Right lobe of liver (tissue), 6 donors: ENCODE results near the gene NCS1. TPM values are rescaled to one million over a fixed set of nuclear protein-coding genes. Genes with fewer than 3 reads are reported as not detected.

ENCODE experiments used
- ATAC-seq, 4 donors: fragments of 200-7000 bp; cut with Tn5 transposase; one replicate each; pipeline ENCODE4 v1.9.1; 2020; ENCODE audit warnings: mild to moderate bottlenecking in 4 of 4, moderate library complexity in 4 of 4
- DNase-seq, 3 donors: peaks; one replicate each; pipeline ENCODE4 v3.0.0-alpha.2; 2020
- H3K27ac ChIP-seq, 3 donors: fragments of 200-600 bp; one replicate each; pipeline ENCODE4 v1.8.0; 2022
- H3K27me3 ChIP-seq, 2 donors: fragments of 200-600 bp; one replicate each; pipeline ENCODE4 v1.8.0; 2022
- H3K36me3 ChIP-seq, 4 donors: fragments of 200-600 bp; sonication (generic) in 1 of 4; one replicate each; pipeline versions ENCODE4 v1.5.1 to v1.8.0; 2017 to 2022; ENCODE audit warnings: control low read depth in 1 of 4
- H3K4me1 ChIP-seq, 4 donors: fragments of 200-600 bp; sonication (generic) in 1 of 4; one replicate each; pipeline versions ENCODE4 v1.5.1 to v1.8.0; 2017 to 2022; ENCODE audit warnings: control low read depth in 1 of 4
- H3K4me3 ChIP-seq, 3 donors: fragments of 200-600 bp; one replicate each; pipeline ENCODE4 v1.8.0; 2022
- H3K9me3 ChIP-seq, 4 donors: fragments of 200-600 bp; sonication (generic) in 1 of 4; one replicate each; pipeline versions ENCODE4 v1.5.1 to v1.8.0; 2017 to 2022; ENCODE audit warnings: control low read depth in 1 of 4
- CTCF ChIP-seq, 4 donors: fragments of 200-600 bp in 3 of 4; fragments of 450-650 bp in 1 of 4; IDR thresholded peaks; one replicate each; pipeline versions ENCODE4 v1.5.1 to v1.8.0; 2016 to 2022; ENCODE audit warnings: antibody characterized with exemption in 4 of 4, mild to moderate bottlenecking in 2 of 4
- POLR2A ChIP-seq: fragments of 450-650 bp; IDR thresholded peaks from one replicate; pipeline ENCODE4 v1.6.1; 2017; ENCODE audit warnings: antibody characterized with exemption, mild to moderate bottlenecking
- WGBS: methylation state at CpG from one replicate; pipeline ENCODE4 v1.1.6; 2018; ENCODE audit warnings: low coverage, low lambda C conversion rate; ENCODE audit not compliant: insufficient coverage; ENCODE audit errors: missing lambda C conversion rate; 5-methylcytosine and 5-hydroxymethylcytosine counted together
- intact Hi-C, 2 donors: fragments of 100-400 bp; cut with DNase I; formaldehyde crosslinking; loops; one replicate each; pipeline versions ENCODE4 v1.11.2 to v1.14.1; 2022
- total RNA-seq, 6 experiments: library from RNA; depleted of rRNA in 2 of 6; stranded (reverse); fragments of >200 nt in 2 of 6; fragmentation: NEBNext Ultra II Directional in 3 of 6; extraction: Animal tissue kit (Norgen Biotek cat#: 25700) in 3 of 6; gene quantifications; one replicate each; pipeline versions ENCODE4 v1.1.0 to v1.2.4, GENCODE V29; 2016 to 2023
- donor health status: DM: no; HTN: yes; CAD: no.
- donor health status: DM: no; HTN: no; CAD: no.
- donor health status: DM: no; HTN: no; CAD: no.
- donor health status: DM: no; HTN: yes; CAD: no.
- donor health status: DM: no; HTN: yes; CAD: no.

The NCS1 gene
- total RNA-seq, 6 experiments from 2014 or later: 1.6 to 3.3 (median 2.8) TPM

- no peak for DNase-seq
- WGBS: 100% methylated on average over 1 of the region's 26 CpGs
- H3K27me3 ChIP-seq: no peaks in the 10 kb centered on the region
- no peak overlapping the region for H3K4me3 ChIP-seq
- intact Hi-C loops: no loop called here
- no peak for TF ChIP-seq POLR2A
- TF ChIP-seq CTCF (IDR thresholded peaks at IDR 0.05): no peak
- no peaks in the 10 kb centered on the region for H3K4me1 ChIP-seq
- no peaks in the 10 kb centered on the region for H3K9me3 ChIP-seq
- H3K27ac ChIP-seq: no peak overlapping the region
- ATAC-seq: no peak
- H3K36me3 ChIP-seq: no peaks in the 10 kb centered on the region
Observed at GRCh38 chr9:130191068-130191748, 19.0 kb downstream of the NCS1 start.

- ATAC-seq: no peak
- no peaks in the 10 kb centered on the region for H3K27me3 ChIP-seq
- no peaks in the 10 kb centered on the region for H3K4me1 ChIP-seq
- intact Hi-C loops: no loop called here
- H3K4me3 ChIP-seq: no peak overlapping the region
- DNase-seq: no peak
- no peaks in the 10 kb centered on the region for H3K36me3 ChIP-seq
- H3K27ac ChIP-seq: no peak overlapping the region
- no peaks in the 10 kb centered on the region for H3K9me3 ChIP-seq
- 80% methylated on average over 1 of the region's 14 CpGs for WGBS
- TF ChIP-seq POLR2A (no peak), CTCF (IDR thresholded peaks at IDR 0.05) (no peak)
Observed at GRCh38 chr9:130191749-130192120, 19.5 kb downstream of the NCS1 start.

GRCh38 chr9:130192382-130192999, 20.3 kb downstream of the NCS1 start:
- WGBS: 70% methylated on average over 2 of the region's 16 CpGs
- H3K27ac ChIP-seq: no peak overlapping the region
- H3K4me3 ChIP-seq: no peak overlapping the region
- no peaks in the 10 kb centered on the region for H3K36me3 ChIP-seq
- intact Hi-C loops: no loop called here
- H3K27me3 ChIP-seq: no peaks in the 10 kb centered on the region
- no peak for ATAC-seq
- TF ChIP-seq POLR2A (no peak), CTCF (IDR thresholded peaks at IDR 0.05) (no peak)
- DNase-seq: no peak
- H3K4me1 ChIP-seq: no peaks in the 10 kb centered on the region
- H3K9me3 ChIP-seq: no peaks in the 10 kb centered on the region

- Histone ChIP-seq H3K9me3 (no peaks in the 10 kb centered on the region), H3K36me3 (no peaks in the 10 kb centered on the region), H3K4me1 (no peaks in the 10 kb centered on the region), H3K4me3 (no peak overlapping the region), H3K27me3 (no peaks in the 10 kb centered on the region), H3K27ac (no peak overlapping the region)
- no peak for ATAC-seq
- intact Hi-C loops: no loop called here
- 75% methylated on average over 7 of the region's 9 CpGs for WGBS
- DNase-seq: no peak
- no peak for TF ChIP-seq POLR2A
- TF ChIP-seq CTCF (IDR thresholded peaks at IDR 0.05): no peak
Observed at GRCh38 chr9:130193103-130193502, 20.9 kb downstream of the NCS1 start.
